ENCODE measurements around the gene RPP40.

The RPP40 gene

GRCh38 chr6:4967301-4968030 is 36.4 kb downstream of the RPP40 start:
- no peak for DNase-seq

- no peak for DNase-seq
These were observed 38.1 kb downstream of the RPP40 start for GRCh38 chr6:4965562-4966389.

DNA sequence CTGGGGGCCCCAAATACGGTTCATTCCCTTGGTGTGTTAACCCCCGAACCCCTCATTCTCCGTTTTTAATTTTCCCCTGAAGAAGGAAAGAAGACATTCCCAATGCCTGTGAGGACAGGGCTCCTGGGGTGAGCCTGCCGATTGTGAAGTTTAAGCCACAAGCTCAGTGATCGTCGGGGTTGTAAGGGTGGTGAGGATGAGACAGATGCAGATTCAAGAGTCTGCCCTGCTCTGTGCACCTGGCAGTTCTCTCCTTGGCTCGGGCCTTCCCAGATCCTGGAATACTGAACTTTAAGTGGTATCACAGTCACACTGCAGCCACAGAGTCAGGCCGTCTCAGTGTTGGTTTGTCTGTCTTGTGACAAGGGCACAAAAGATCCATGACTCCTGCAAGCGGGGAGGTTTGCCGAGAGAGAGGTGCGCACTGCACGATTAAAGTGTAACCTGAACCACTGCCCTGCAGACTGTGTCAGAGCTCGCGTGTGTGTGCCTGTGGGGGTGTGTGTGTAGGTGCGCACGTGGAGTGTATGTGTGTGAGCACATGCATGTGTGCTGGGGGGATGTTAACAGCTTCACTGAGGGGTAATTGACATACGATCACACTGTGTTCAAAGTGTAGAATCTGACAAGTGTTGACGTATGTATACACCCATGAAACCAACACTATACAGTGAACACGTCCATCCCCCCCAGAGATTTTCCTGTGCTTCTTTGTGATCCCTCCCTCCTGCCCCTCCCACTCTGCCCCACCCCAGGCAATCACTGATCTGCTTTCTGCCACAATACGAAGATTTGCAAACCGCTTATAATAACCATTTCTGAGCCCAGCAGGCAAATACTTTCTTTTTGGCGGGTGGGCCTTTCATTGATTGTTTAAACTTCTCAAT is 38.9 kb downstream of the RPP40 start:
- no peak for DNase-seq

GRCh38 chr6:4962905-4963304 is 40.9 kb downstream of the RPP40 start:
- DNase-seq, result no peak

DNA sequence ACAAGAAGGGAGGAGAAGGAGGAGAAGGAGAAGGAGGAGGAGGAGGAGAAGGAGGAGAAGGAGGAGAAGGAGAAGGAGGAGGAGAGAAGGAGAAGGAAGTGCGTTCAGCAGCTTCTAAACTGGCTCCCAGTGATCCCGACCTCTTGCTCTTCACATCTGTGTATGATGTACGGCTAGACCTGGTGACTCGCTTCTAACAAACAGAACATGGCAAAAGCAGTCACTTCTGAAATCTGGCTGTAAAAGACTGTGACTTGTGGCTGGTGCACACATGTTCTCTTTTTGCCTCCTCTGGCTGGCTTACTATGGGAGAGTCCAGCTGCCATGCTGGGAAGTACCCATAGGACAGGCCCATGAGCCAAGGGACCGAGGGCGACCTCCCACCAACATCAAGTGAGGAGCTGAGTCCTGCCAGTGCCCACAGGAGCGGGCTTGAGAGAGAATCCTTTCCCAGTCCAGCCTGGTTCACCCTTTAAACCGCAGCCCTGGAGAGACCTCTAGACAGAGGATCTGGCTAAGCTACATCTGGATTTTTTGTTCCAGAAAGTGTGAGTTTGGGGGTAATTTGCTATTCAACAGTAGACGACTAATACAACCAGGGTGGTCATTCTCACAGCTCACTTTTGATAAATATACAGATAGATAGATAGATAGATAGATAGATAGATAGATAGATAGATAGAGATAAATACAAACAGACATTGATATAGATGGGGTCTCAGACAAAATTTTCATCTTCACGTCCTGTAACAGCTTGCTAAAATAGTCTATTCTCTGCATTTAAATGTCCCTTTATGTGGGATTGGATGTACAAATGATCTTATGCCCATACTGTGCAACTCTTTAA is 42.3 kb downstream of the RPP40 start:
- no peak for DNase-seq

- DNase-seq, result no peak
These were observed 45.2 kb downstream of the RPP40 start for GRCh38 chr6:4958624-4959023.

GRCh38 chr6:4957521-4958231 is 46.2 kb downstream of the RPP40 start:
- DNase-seq, result no peak

DNA sequence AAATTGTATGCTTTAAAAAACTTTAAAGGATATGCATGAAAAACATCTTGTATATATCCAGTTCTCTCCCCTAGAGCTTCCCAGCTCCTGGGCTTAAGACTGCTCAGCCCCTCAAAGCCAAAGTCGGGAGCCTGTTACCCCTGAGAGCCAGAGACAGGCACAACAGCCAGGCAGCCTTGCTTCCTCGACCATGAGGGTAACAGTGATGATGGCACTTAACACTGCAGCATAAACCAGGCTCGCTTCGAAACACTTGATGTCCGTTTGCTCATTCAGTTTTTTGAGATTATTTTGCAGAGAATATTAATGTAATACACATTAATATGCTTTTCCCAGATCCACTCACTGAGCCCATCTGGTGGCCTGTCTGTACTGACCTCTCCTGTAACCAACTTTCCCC is 47.2 kb downstream of the RPP40 start:
- DNase-seq, result no peak

GRCh38 chr6:4953440-4953839 is 50.4 kb downstream of the RPP40 start:
- no peak for DNase-seq

DNA sequence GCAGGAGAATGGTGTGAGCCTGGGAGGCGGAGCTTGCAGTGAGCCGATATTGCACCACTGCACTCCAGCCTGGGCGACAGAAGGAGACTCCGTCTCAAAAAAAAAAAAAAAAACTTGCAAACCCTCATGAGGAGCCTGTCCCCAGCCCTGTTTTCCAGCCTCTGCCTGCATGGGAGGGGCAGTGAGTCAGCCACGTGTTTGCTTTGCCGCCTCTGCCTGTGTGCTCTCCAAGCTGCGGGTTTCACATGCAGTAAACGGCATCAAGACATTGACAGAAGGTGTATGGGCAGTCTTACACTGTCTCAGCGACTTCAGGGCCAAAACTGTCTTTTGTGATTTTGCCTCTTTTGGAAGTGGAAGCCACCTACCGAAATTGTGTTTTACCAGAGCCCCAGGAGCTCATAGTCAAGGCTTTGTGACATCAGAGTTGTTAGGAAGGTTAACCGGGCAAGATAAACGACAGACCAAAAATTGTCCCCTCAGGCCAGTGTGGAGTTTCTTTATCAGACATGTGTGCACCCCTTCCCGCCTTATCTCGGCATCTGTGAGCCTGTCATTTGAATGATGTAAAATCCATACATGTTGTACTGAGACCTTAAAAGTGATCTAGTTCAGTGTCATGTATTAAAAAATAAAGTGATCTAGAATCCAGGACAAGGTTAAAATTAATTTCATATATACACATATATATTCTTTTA is 52.9 kb downstream of the RPP40 start:
- DNase-seq, result no peak

DNA sequence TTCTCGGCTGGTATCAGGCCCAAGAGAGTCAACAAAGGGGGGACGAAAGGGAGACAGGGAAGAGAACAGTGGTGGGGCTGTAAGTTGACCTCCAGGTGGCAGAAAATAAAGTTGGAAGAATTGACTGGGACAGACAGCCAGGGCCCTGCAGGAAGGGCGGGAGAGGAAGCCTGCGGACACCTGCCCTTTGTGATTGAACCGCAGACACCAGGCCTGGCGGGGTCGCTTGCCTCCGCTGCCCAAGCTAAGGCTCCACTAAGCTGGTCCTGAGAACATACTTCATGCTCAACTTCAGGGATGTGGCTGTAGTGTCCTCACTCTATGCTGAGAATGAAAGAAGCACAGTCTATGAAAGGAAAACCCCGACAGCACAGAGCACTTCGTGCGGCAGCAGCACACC is 53.8 kb downstream of the RPP40 start:
- DNase-seq, result no peak

DNA sequence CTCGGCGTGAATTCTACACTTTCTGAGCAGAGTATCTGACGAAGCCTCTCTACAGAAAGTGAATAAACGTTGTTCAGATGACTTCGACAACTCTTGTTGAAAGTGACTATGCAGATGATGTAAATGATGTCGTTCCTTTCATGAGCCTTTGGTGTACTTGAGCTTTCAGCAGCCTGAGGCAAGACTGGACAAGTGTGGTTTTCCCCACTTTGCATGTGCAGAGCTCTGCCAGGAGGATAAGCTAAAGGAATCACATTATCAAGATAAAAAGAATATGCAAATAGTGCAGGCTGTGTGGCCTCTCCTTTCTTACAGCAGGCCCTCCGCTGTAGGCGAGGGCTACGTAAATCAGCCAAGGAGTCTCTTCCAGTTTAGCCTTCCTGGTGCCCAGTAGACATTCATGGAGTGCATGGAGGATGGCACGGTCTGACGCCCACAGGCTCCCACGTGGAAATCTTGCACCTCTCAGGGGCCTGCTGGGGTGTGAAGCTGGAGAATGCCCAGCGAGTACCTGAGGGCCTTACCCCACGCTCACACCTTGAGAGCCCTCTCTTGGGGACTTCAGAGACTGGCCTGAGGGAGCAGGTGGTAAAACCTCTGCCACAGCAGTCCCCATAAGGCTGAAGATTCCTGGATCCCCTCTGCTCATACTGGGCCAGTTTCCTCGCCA is 54.9 kb downstream of the RPP40 start:
- no peak for DNase-seq

DNA sequence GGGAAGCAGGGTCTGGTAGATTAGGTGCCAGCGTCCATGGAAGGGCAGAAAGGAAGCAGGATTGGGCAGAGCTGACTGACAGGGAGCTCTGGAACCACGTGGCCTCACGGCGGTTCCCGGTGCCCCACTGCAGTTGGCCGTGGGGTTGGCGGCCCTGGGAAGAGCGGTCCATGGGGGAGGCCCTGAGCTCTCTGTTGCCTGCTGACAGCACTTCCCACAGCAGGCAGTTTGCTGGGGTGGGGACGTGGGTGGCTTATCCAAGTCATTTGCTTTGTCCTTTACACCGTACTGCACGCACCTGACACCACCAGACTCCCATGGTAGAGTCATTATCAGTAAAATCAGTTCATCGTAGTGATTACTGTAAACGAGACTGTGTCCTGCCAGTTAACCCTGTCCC is 56.1 kb downstream of the RPP40 start:
- no peak for DNase-seq

DNA sequence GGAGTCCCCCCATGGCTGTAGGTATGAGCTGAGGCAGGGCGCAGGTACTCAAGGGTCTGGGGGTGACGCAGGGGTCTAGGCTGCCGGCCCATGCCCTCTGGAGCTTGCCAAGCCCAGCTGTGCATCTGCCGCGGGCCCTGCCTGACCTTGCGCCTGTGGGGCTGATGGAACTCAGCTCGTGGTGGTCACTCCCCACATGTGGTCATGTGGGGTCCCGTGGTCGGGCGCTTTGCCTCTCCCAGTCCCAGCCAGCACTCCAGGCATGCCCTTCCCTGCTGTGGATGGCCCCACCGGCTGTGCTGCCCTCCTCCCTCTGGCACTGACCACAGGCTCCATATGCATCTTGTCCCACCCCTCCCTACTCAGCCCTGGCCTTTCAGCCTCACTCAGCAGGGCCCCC is 57.3 kb downstream of the RPP40 start:
- no peak for DNase-seq
